GM21526 (cell line): Measurements from ENCODE around the gene GPX5.
"Not testable (repeated sequence)": the region's sequence is repeated elsewhere in the genome, so short reads cannot be mapped to it uniquely, and the experiment has no call there.

Experiments
- ATAC-seq: cut with Tn5 transposase; IDR thresholded peaks from one replicate; pipeline ENCODE4 v1.9.1; 2021; ENCODE audit warnings: moderate library complexity; ENCODE audit not compliant: unreplicated experiment, low FRiP score

The GPX5 gene

GRCh38 chr6:28525496-28526039 is at the start of gene GPX5:
TSS of gene GPX5 (plus strand) at chr6:28525881. CDS start at chr6:28526014, 133 bp downstream.
- ATAC-seq: no peak

GRCh38 chr6:28478518-28478917 is 47.2 kb upstream of the GPX5 start:
- ATAC-seq: no peak

GRCh38 chr6:28480253-28480932 is 45.3 kb upstream of the GPX5 start:
- ATAC-seq: no peak

- no peak for ATAC-seq
Measured at GRCh38 chr6:28485482-28485881, 40.2 kb upstream of the GPX5 start.

- ATAC-seq: no peak
Measured at GRCh38 chr6:28486533-28486932, 39.1 kb upstream of the GPX5 start.

GRCh38 chr6:28486988-28487742 is 38.5 kb upstream of the GPX5 start:
- no peak for ATAC-seq

GRCh38 chr6:28488916-28489365 is 36.7 kb upstream of the GPX5 start:
- ATAC-seq: no peak

- ATAC-seq: peak; percentile 50
Measured at GRCh38 chr6:28489366-28490204, 36.1 kb upstream of the GPX5 start.

- ATAC-seq: no peak
Measured at GRCh38 chr6:28490205-28490890, 35.3 kb upstream of the GPX5 start.

- ATAC-seq: no peak
Measured at GRCh38 chr6:28491984-28492317, 33.7 kb upstream of the GPX5 start.

- no peak for ATAC-seq
Measured at GRCh38 chr6:28496099-28496779, 29.4 kb upstream of the GPX5 start.

GRCh38 chr6:28497306-28497705 is 28.4 kb upstream of the GPX5 start:
- no peak for ATAC-seq

GRCh38 chr6:28497893-28498292 is 27.8 kb upstream of the GPX5 start:
- ATAC-seq: no peak

GRCh38 chr6:28501259-28501658 is 24.4 kb upstream of the GPX5 start:
- ATAC-seq: no peak

- not testable (repeated sequence) for ATAC-seq
Measured at GRCh38 chr6:28502136-28502535, 23.5 kb upstream of the GPX5 start.

GRCh38 chr6:28502709-28503305 is 22.9 kb upstream of the GPX5 start:
- ATAC-seq: not testable (repeated sequence)

- ATAC-seq: no peak
Measured at GRCh38 chr6:28505733-28506132, 19.9 kb upstream of the GPX5 start.

- ATAC-seq: no peak
Measured at GRCh38 chr6:28506807-28507475, 18.7 kb upstream of the GPX5 start.
